HEK293 (cell line): ENCODE data around the gene WFDC1.

Experiments
- OVOL3 ChIP-seq: fragments of 450-650 bp; formaldehyde crosslinking; IDR thresholded peaks from 2 replicates; pipeline ENCODE4 v1.5.1; 2016; ENCODE audit warnings: missing biosample characterization, missing genetic modification characterization
- SALL2 ChIP-seq: fragments of 450-650 bp; formaldehyde crosslinking; IDR thresholded peaks from 2 replicates; pipeline ENCODE4 v1.5.0; 2017; ENCODE audit warnings: missing biosample characterization, mild to moderate bottlenecking, missing genetic modification characterization, borderline replicate concordance
- YY1 ChIP-seq: fragments of 450-650 bp; formaldehyde crosslinking; IDR thresholded peaks from 2 replicates; pipeline ENCODE4 v1.5.1; 2018; ENCODE audit warnings: missing biosample characterization, missing genetic modification characterization
- ZNF274 ChIP-seq, 2 experiments: fragments of 200-500 bp in 1 of 2; fragments of 450-650 bp in 1 of 2; sonication (Bioruptor generic) in 1 of 2; formaldehyde crosslinking in 1 of 2; IDR thresholded peaks; 2 replicates each; pipeline versions ENCODE4 v1.5.1 to v1.6.1; 2014 to 2016; ENCODE audit warnings: borderline replicate concordance in 1 of 2, inconsistent platforms in 1 of 2, low read length in 1 of 2, missing biosample characterization in 1 of 2, missing genetic modification characterization in 1 of 2
- ZNF544 ChIP-seq: fragments of 450-650 bp; formaldehyde crosslinking; IDR thresholded peaks from 2 replicates; pipeline ENCODE4 v1.5.0; 2017; ENCODE audit warnings: missing biosample characterization, missing genetic modification characterization
- TF ChIP-seq, protein P1 (sequence below): fragments of 450-650 bp; formaldehyde crosslinking; IDR thresholded peaks from 2 replicates; pipeline ENCODE4 v1.5.1; 2016; ENCODE audit warnings: missing biosample characterization, missing genetic modification characterization
- TF ChIP-seq, protein P2 (sequence below): fragments of 450-650 bp; formaldehyde crosslinking; IDR thresholded peaks from 2 replicates; pipeline ENCODE4 v1.5.1; 2016; ENCODE audit warnings: missing biosample characterization, missing genetic modification characterization
- TF ChIP-seq, protein P3 (sequence below): fragments of 450-650 bp; formaldehyde crosslinking; IDR thresholded peaks from 2 replicates; pipeline ENCODE4 v1.5.1; 2016; ENCODE audit warnings: missing biosample characterization, missing genetic modification characterization

DNA sequence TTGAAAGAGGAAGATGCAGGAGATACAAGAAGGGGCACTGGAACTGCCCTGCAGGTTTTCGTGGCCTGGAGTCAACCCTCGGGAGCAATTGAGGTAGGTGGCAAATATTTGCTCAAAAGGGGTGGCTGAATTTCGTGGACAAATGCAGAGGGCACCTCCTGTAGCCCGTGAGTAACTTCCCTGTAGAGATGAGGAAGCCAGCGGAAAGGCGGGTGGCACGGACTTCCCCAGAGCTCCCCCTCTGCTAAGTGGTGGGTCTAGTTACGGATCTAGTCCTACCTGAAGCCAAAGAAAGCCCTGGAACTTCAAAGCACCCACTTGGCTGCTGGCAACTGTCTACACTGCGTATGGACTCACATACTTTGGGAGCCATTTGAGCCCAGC lies 72.6 kb downstream of the WFDC1 start:
- TF ChIP-seq ZNF274 (IDR thresholded peaks at IDR 0.05; ENCODE audit: low read length) (no peak), ZNF274 (tag by site-specific recombination; IDR thresholded peaks at IDR 0.05; ENCODE audit: borderline replicate concordance) (no peak), OVOL3 (tag by site-specific recombination) (no peak), ZNF544 (no peak), SALL2 (no peak), YY1 (tag by site-specific recombination) (no peak)
- TF ChIP-seq, protein P1, sequence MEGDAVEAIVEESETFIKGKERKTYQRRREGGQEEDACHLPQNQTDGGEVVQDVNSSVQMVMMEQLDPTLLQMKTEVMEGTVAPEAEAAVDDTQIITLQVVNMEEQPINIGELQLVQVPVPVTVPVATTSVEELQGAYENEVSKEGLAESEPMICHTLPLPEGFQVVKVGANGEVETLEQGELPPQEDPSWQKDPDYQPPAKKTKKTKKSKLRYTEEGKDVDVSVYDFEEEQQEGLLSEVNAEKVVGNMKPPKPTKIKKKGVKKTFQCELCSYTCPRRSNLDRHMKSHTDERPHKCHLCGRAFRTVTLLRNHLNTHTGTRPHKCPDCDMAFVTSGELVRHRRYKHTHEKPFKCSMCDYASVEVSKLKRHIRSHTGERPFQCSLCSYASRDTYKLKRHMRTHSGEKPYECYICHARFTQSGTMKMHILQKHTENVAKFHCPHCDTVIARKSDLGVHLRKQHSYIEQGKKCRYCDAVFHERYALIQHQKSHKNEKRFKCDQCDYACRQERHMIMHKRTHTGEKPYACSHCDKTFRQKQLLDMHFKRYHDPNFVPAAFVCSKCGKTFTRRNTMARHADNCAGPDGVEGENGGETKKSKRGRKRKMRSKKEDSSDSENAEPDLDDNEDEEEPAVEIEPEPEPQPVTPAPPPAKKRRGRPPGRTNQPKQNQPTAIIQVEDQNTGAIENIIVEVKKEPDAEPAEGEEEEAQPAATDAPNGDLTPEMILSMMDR: no peak
- TF ChIP-seq, protein P2, sequence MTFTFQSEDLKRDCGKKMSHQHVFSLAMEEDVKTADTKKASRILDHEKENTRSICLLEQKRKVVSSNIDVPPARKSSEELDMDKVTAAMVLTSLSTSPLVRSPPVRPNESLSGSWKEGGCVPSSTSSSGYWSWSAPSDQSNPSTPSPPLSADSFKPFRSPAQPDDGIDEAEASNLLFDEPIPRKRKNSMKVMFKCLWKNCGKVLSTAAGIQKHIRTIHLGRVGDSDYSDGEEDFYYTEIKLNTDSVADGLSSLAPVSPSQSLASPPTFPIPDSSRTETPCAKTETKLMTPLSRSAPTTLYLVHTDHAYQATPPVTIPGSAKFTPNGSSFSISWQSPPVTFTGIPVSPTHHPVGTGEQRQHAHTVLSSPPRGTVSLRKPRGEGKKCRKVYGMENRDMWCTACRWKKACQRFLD: no peak
- TF ChIP-seq, protein P3, sequence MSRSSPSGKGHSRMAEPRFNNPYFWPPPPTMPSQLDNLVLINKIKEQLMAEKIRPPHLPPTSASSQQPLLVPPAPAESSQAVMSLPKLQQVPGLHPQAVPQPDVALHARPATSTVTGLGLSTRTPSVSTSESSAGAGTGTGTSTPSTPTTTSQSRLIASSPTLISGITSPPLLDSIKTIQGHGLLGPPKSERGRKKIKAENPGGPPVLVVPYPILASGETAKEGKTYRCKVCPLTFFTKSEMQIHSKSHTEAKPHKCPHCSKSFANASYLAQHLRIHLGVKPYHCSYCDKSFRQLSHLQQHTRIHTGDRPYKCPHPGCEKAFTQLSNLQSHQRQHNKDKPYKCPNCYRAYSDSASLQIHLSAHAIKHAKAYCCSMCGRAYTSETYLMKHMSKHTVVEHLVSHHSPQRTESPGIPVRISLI (tag by site-specific recombination): no peak
